Smooth muscle cell (in vitro differentiated cells): Measurements from ENCODE around the gene TMEM236. TPM values are rescaled to one million over a fixed set of nuclear protein-coding genes. Genes with fewer than 3 reads are reported as not detected.

Source experiments
- microRNA counts: library from miRNA; unstranded; fragments of <30 nt; microRNA quantifications from one replicate; lab custom pipeline; 2016
- microRNA-seq: library from miRNA; unstranded; fragments of <30 nt; microRNA quantifications from one replicate; pipeline ENCODE4, GENCODE V29; 2016; ENCODE audit warnings: borderline number of aligned reads
- polyA plus RNA-seq: library from polyadenylated mRNA; unstranded; fragments of >200 nt; fragmentation: Nextera tagmentation; extraction: Ambion mirVana; gene quantifications from 2 replicates; pipeline ENCODE4 v1.2.1, GENCODE V29; 2016
- small RNA-seq: library from RNA; depleted of rRNA; stranded (forward); fragments of <200 nt; gene quantifications from one replicate; pipeline ENCODE3, GENCODE V24; 2014
- total RNA-seq: library from RNA; depleted of rRNA; stranded (reverse); fragments of >200 nt; gene quantifications from 2 replicates; pipeline ENCODE4 v1.2.3, GENCODE V29; 2014

TMEM236 gene
- total and polyA plus RNA-seq, 2 experiments from 2014 or later, result 0.09 TPM; not detected in 1

MicroRNAs encoded within 50 kb of the gene (microRNA counts, 767-probe panel; counts per million panel counts)
- microRNA hsa-miR-511 (lab: Ali Mortazavi, UCI), result 183 counts per million

Small RNAs within 50 kb of the gene (microRNA-seq; reads per million reads assigned to microRNA genes)
- not detected for gene MIR511

Small RNAs within 50 kb of the gene (small RNA-seq; reads per million reads assigned to genes)
- not detected for gene MIR511

Other genes with a start within 250 kb of the TMEM236 start
- gene HACD1, start 134.8 kb upstream of the TMEM236 start, total RNA-seq, result 26.4 and 33.8 TPM in 2 replicates
- 47.6 and 54.5 TPM in 2 replicates for gene HACD1, start 134.8 kb upstream of the TMEM236 start, polyA plus RNA-seq
- 30.2 and 49.8 TPM in 2 replicates for gene STAM, start 108.0 kb upstream of the TMEM236 start, total RNA-seq
- gene STAM, start 108.0 kb upstream of the TMEM236 start, polyA plus RNA-seq, result 16.0 and 22.7 TPM in 2 replicates
- not detected in 2 replicates for gene MRC1, start 57.1 kb downstream of the TMEM236 start, total RNA-seq
- gene MRC1, start 57.1 kb downstream of the TMEM236 start, polyA plus RNA-seq, result not detected in 2 replicates
- gene SLC39A12, start 199.7 kb downstream of the TMEM236 start, total RNA-seq, result not detected in 2 replicates
- gene SLC39A12, start 199.7 kb downstream of the TMEM236 start, polyA plus RNA-seq, result not detected in 2 replicates